SH-SY5Y (cell line): ENCODE measurements around the gene ZNF488.

Source experiments
- GATA2 ChIP-seq: IDR thresholded peaks from 2 replicates; pipeline ENCODE4 v1.6.1; 2011; ENCODE audit warnings: mild to moderate bottlenecking, low read depth, low read length
- GATA3 ChIP-seq: IDR thresholded peaks from 2 replicates; pipeline ENCODE4 v1.6.1; 2011; ENCODE audit warnings: low read depth, mild to moderate bottlenecking, low read length, moderate library complexity

Gene ZNF488

DNA sequence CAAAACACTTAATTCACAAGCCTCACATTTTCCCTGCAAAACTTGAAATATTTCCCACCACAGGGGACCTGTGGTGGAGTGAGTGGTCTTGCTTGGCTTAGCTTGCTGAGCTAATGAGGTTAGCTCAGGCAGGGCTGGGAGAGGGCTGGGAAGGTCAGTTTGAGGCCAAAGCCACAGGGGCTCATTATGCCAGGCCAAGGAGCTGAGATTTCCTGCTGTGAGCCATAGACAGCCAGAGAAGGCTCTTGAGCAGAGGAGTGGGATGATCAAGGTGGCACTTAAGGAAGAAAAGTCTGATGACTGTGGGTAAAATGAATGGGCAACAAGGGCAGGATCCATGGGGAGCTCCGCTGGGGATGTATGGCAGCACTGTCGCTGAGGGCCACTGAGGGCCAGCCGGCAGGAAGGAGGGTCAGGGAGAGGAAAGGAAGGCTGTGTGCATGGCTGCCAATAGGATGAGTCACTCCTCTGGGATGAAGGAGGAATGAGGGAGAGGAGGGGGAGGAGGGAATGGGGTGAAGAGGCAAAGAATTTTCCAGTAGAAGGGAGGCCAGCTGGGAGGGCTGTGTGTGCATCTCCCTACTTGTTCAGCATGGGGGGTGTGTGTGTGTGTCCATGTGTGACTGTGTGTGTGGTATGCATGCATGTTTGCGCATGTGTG is 18.7 kb upstream of the ZNF488 start:
- no peak for TF ChIP-seq GATA2
- TF ChIP-seq GATA3, result no peak

DNA sequence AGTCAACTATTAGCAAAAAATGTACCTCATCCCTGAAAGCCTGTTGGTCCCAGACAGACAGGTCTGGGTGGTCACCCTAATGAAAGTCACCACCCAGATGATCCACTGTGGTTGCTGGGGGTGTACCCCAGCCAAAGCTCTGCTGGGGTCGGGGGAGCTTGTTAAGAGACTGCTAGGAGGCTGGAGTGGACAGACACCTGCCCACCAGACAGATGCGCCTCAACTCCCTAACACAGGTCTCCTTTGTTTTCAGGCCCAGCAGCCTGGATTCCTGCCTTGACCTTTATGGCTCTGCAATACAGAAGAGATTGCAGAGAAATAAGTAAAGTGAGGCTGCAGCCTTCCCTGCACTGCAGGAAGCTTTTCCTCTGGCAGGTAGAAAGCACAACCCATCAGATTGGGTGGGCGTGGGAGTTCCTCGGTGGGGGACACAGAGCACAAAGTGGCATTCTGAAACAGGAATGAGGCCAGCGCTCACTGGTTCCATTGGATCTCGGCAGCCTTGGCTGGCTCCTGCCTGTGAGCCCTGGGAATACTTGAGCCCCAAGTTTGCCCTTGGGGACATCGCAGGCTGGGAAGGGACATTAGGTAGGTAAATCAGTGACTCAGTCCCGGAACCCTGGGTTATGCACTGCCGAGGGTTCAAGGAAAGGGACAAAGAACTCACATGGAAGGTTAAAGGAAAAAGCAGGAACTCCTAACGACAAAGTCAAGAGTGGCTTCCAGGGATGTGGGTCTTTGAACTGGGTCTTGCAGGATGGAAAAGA is 18.0 kb upstream of the ZNF488 start:
- TF ChIP-seq GATA3 (no peak), GATA2 (no peak)

DNA sequence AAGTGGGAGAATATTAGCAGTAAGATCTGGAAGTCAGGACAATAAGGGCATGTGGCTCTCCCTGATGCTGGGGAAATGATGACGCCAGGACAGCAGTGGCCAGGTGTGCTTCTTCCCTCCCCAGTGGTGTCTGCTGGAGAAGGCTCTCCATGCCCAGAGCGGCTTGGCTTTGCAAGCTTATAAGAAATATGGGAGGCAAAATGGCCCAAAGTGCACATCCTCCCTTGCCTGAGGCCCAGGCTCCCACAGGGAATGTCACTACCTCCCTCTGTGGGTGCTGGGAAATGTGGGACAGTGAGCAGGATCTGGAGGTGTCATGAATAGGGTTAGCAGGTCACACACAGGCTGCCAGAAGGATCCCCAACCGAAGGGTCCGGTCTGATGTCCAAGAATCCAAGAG is 17.1 kb upstream of the ZNF488 start:
- TF ChIP-seq GATA2 (no peak), GATA3 (no peak)

DNA sequence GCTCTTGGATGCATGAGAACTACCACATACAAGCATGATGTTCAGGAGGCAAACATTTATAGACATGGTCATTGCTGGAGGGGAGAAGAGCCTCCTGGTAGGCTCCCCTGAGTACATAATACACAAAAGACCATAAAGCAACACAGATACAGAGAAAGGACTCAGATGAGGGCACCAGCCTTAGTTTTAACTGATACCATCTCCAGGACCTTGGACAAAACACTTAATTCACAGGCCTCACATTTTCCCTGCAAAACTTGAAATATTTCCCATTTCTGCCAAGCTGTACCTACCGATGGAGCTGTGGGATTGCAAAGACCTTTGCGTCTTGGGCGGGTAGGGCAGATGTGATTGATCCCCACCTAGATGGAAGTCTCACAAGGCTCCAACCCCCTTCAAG is 16.7 kb upstream of the ZNF488 start:
- TF ChIP-seq GATA2, result no peak
- TF ChIP-seq GATA3, result no peak

DNA sequence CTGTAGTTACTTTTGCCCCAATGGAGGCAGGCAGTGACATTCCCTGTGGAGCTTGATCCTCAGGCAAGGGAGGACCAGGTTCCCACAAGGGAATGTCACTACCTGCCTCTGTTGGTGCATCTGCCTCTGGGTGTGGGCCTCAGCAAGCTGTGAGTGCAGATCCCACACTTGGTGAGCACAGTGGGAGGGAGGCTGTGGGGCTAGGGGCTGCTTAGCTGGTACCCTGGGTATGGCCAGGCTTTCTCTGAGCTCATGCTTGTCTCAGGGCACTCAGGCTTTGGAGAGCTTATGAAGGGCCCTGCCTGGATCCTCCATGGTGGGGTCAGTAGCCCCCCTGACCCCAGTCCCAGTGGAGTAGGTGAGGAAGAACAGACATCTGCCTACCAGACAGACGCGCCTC is 16.2 kb upstream of the ZNF488 start:
- TF ChIP-seq GATA2, result no peak
- TF ChIP-seq GATA3, result no peak

DNA sequence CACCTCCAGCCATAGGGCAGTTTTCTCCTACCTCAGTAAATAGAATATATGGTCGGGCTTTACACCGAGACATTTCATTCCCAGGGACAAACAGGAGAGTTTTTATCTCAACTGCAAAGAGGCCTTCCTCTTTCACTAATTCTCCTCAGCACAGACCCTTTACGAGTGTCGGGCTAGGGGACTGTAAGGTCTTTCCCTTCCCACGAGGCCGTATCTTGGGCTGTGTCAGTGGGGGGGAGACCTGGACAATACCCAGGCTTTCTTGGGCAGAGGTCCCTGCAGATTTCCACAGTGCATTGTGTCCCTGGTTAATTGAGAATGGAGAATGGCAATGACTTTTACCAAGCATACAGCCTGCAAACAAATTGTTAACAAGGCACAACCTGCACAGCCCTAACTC is 13.2 kb upstream of the ZNF488 start:
- TF ChIP-seq GATA2 (no peak), GATA3 (no peak)

DNA sequence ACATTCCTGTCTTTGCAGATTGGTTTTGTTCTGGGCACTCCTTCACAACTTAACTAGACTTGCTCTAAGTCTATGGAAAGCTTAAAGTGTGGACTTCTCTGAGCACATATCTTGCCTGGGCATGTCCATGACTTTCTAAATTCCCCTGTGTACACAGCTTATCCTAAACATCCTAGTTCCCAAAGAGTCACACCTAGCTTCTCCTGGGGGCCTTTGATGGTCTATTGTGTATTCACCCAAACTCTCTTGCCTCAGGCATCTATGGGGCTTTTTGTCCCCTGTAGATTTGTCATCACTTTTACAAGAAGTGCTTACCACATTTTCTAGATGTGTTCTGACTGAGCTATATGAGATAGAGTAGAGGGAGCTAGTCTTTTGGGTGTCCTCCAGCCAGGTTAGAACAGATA is 12.2 kb upstream of the ZNF488 start:
- TF ChIP-seq GATA2 (no peak), GATA3 (no peak)

DNA sequence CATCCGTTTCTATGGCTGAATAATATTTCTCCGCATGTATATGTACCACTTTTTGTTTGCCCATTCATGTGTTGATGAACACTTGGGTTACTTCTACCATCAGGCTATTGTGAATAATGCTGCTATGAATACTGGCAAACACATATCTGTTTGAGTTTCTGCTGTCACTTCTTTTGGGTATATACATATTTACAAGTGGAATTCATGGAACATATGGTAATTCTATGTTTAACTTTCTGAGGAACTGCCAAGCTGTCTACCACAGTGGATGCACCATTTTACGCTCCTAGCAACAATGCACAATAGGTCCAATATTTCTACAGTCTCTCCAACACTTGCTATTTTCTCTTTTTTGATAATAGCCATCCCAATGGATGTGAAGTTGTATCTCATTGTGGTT is 5.5 kb upstream of the ZNF488 start:
- TF ChIP-seq GATA2 (no peak), GATA3 (no peak)

DNA sequence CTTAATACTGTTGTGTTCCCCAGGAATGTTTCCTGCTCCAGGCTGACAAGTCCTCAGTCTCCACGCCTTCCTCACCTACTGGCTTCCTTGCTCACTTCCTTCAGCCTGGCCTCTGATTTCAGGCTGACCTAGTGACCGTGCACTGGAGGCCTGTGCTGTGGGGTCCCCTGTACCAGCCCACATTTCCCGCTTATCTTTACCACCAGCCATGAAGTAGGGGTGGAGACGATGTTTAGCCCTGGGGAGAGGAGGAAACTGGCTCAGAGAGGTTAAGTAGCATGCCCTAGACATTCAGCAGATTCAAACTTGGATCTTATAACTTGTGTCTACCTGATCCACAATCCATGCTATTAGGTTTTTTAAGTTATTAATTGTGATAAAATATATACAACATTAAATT is 4.8 kb upstream of the ZNF488 start:
- no peak for TF ChIP-seq GATA2
- TF ChIP-seq GATA3, result no peak

DNA sequence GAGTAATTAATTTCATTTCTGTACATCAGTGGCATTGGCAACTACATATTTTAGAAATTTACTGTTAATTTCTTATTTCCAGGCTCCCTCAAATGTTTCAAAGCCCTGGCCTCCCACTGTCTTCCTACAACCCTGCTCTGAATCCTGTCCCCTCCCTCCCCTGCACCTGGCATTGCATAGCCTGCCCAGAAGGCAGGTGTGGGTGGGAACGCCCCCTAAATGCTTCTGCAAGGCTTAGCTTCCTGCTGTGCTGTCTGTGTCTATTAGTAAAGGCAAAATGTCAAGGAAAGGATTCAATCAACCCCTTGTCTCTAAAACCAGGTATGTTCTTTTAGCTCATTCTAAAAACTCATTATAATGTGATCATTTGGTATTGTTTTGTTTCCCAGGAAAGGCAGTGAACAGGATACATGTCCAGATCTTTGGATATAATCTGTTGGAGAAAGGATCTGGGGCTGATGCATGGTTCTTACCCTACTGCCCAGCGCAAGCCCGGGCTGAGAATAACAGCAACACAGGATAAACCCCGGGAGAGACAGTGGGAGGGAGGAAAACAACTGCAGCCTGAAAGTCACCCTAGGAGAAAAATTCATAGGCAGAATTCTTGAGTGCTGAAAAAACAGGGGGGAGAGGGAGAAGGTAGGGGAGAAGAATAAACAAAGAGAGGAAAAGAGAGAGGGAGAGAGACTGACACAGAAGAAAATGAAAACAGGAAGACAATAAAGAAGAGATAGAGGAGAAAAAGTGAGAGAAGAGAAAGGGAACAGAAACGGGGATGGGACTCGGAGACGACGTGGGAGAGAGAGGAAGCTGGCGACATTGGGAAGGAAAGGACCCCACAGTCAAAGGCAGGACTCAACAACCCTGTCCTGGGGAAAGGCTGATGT is 589 bp downstream of the ZNF488 start:
- no peak for TF ChIP-seq GATA2
- no peak for TF ChIP-seq GATA3

DNA sequence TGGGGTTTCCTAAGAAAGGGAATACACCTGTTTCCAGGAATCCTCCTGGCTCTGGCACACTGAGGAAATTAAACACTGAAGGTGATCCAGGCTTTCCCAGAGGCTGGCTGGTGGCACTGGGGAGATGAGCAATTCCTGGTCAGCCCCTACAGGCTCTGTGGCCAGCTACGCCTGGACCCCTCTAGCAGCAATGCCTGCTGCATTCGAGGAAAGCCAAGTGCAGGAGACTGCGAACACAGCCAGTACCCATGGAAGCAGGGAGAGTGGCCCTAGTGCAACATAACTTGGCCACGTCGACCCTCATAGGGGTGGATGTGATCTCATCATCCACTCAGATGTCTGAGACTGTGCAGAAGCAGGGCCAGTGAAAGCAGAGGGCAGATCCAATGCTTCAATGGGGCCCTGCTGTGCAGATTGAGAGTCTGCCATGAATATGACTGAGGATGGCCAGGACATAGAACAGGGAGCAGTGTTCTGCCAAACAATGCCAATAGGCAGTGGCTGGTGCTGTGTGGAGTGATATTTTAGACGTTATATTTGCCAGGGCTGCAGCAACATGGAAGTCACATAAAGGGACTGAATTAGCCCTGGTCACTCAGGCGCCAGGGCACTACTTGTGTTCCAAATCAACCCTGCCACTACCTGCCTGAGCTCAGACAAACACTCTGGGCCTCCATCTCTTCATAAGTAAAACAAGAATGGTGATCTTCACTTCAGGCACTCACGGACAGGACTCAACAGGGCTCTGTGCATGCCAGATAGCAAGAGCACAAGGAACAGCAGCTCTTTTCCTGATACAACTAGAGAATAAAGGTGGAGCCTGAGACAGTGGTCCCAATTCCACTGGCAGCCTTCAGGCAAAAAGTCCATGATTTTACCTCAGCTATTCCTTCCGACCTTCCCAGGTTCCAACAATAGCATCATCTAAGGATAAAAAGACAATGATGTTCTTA is 2.4 kb downstream of the ZNF488 start:
- TF ChIP-seq GATA3 (no peak), GATA2 (no peak)

DNA sequence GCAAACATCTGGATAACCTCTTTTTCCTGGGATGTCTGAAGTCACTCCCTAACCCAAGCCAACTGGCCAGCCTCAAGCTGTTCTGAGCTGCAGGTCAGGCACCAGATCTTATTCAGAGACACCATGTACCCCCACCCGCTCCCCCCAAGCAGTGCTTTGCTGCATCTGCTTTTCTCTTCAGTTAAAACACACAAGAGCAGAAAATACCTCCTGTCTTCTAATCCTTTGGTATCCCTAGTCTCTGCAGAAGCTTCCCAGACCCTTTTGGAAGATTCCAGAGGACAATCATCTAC is 3.0 kb downstream of the ZNF488 start:
- TF ChIP-seq GATA2 (no peak), GATA3 (no peak)

DNA sequence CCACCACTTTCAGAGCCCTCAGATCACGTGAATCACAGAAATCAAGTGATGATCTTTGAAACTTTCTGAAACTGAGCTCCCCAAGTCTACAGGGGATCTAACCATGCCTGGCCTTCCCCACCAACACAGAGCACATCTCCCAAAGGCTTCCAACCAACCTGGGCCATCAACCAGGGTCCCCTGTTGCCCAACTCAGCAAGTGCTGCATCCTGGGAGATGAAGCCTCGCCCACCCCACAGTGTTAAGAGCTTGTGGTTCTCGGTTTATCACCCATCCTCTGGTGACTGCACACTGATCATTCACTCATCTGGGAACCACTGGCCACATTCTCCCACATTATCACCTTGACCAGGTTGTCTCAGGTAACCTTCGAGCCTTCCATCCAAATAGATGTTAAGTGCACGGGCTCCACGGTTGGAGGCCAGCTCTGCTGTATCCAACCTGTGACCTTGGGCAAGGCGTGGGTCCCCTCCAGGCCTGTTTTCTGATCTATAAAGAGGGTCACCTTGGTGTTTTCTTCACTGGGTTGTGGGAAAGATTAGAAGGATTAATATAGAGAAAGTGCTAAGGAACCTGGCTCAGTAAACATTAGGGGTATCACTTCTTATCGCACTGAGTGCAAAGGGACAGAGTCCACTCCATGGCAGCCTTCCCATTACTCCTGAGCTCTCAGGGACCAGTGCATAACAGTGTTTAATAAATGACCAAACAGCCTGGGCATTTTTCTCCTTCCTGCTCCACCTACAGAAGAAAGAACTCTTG is 3.6 kb downstream of the ZNF488 start:
- no peak for TF ChIP-seq GATA3
- no peak for TF ChIP-seq GATA2

DNA sequence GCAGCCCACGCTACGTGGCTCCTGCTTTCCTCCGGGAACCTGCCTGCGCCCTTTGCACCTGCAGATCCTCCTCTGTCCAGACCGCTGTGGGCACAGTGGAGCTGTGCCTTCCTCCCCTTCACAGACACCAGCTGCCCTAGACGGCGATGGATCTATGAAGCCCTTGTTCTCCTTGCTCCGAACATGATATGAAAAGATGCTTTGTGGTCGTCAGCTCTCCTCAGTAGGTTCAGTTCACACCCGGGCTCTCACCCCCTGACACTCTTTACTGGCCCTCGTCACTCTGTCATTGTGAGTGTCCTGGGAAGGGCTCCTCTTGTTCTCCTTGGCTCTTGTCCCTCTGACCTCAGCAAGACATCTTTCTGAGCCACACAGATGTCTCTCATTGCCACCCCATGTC is 4.2 kb downstream of the ZNF488 start:
- TF ChIP-seq GATA2 (no peak), GATA3 (no peak)

DNA sequence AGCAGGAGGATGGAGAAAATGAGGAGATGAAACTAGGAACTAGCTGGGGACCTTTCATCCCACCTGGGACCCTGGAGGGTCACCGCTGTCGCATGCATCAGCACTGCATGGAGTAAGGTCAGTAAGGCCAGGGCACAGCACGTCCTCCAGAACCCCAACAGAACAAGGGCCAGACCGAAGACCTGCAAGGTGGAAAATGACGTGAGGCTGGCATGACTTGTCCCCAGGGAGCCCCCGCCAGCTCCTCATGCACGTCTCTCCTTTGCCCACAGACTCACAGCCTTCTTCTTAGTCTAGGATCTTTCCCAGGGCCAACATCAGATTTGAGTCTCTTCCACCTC is 4.7 kb downstream of the ZNF488 start:
- TF ChIP-seq GATA3 (no peak), GATA2 (no peak)
